ENCODE measurements around the gene ANKMY2. TPM values are rescaled to one million over a fixed set of nuclear protein-coding genes. Genes with fewer than 3 reads are reported as not detected.

The ANKMY2 gene
- total and polyA plus RNA-seq, 7 donors, result 11.9 to 21.1 (median 16.4) TPM

GRCh38 chr7:16579216-16579615 lies 66.3 kb downstream of the ANKMY2 start:
- Histone ChIP-seq H3K9me3 (no peaks in the 10 kb centered on the region), H3K4me1 (no peaks in the 10 kb centered on the region), H3K4me3 (no peak overlapping the region), H3K27me3 (no peaks in the 10 kb centered on the region), H3K27ac (no peak overlapping the region), H3K36me3 (no peaks in the 10 kb centered on the region)
- WGBS, 2 donors, result 89 to 91% methylated on average over 8 of the region's 8 CpGs
- no peak for DNase-seq
- intact Hi-C loops (cut with DNase I), result no loop called here
- TF ChIP-seq EP300 (IDR thresholded peaks at IDR 0.05) (no peak), POLR2A (IDR thresholded peaks at IDR 0.05) (no peak), CTCF (IDR thresholded peaks at IDR 0.05) (no peak), POLR2AphosphoS5 (IDR thresholded peaks at IDR 0.05) (no peak)

- Histone ChIP-seq H3K4me3 (no peak overlapping the region), H3K27me3 (no peaks in the 10 kb centered on the region), H3K9me3 (peaks cover 0 to 2% (median 0%) of the 10 kb centered on the region in 4 donors), H3K36me3 (no peaks in the 10 kb centered on the region), H3K27ac (no peak overlapping the region), H3K4me1 (no peaks in the 10 kb centered on the region)
- TF ChIP-seq POLR2A (IDR thresholded peaks at IDR 0.05) (no peak), CTCF (IDR thresholded peaks at IDR 0.05) (no peak), EP300 (IDR thresholded peaks at IDR 0.05) (no peak), POLR2AphosphoS5 (IDR thresholded peaks at IDR 0.05) (no peak)
- intact Hi-C loops (cut with DNase I), result no loop called here
- 68 to 90% methylated on average over 4 of the region's 4 CpGs for whole genome bisulfite sequencing, 2 donors
- no peak for DNase-seq
These were observed 73.6 kb downstream of the ANKMY2 start for GRCh38 chr7:16571941-16572340.

GRCh38 chr7:16564909-16565426 lies 80.6 kb downstream of the ANKMY2 start:
- TF ChIP-seq CTCF (IDR thresholded peaks at IDR 0.05), result peak in 3 of 4 experiments; percentile 63 to 80 (median 64)
- no peak for TF ChIP-seq EP300 (IDR thresholded peaks at IDR 0.05)
- WGBS, 2 donors, result 29 to 37% methylated on average over 13 of the region's 13 CpGs
- intact Hi-C loops (cut with DNase I), result loop anchor here (2.0 to 5.0 kb wide), 2 partner anchors 133 to 486 kb away; no protein-coding TSS in a partner anchor
- Histone ChIP-seq H3K36me3 (no peaks in the 10 kb centered on the region), H3K9me3 (no peaks in the 10 kb centered on the region), H3K4me3 (no peak overlapping the region), H3K27ac (no peak overlapping the region), H3K27me3 (no peaks in the 10 kb centered on the region), H3K4me1 (peaks cover 0 to 14% (median 0%) of the 10 kb centered on the region in 4 donors)
- DNase-seq, result no peak

GRCh38 chr7:16564023-16564380 lies 81.6 kb downstream of the ANKMY2 start:
- Histone ChIP-seq H3K4me1 (peaks cover 0 to 14% (median 0%) of the 10 kb centered on the region in 4 donors), H3K27ac (no peak overlapping the region), H3K36me3 (no peaks in the 10 kb centered on the region), H3K4me3 (no peak overlapping the region), H3K27me3 (no peaks in the 10 kb centered on the region), H3K9me3 (no peaks in the 10 kb centered on the region)
- intact Hi-C loops (cut with DNase I), result loop anchor here (2.0 kb wide), 1 partner anchor 485 kb away; no protein-coding TSS in a partner anchor
- no peak for DNase-seq
- no peak for TF ChIP-seq POLR2AphosphoS5 (IDR thresholded peaks at IDR 0.05)
- no peak for TF ChIP-seq EP300 (IDR thresholded peaks at IDR 0.05)
- no peak for TF ChIP-seq CTCF (IDR thresholded peaks at IDR 0.05)
- TF ChIP-seq POLR2A (IDR thresholded peaks at IDR 0.05), result no peak
- 80 to 88% methylated on average over 4 of the region's 4 CpGs for WGBS, 2 donors

All from sigmoid colon (tissue), 7 donors.